K562 (cell line): Measurements from ENCODE around the gene BSCL2. TPM values are rescaled to one million over a fixed set of nuclear protein-coding genes. Genes with fewer than 3 reads are reported as not detected.

Experiments used
- ARID2 ChIP-seq: fragments of 450-650 bp; IDR thresholded peaks from 2 replicates; pipeline ENCODE4 v1.6.1; 2017; ENCODE audit warnings: antibody characterized with exemption, mild to moderate bottlenecking
- DEAF1 ChIP-seq: fragments of 450-650 bp; formaldehyde crosslinking; IDR thresholded peaks from 2 replicates; pipeline ENCODE4 v1.4.0; 2020; ENCODE audit warnings: mild to moderate bottlenecking, moderate library complexity
- ETV5 ChIP-seq: sonication (generic); formaldehyde crosslinking; IDR thresholded peaks from 2 replicates; pipeline ENCODE4 v1.4.0; 2020; ENCODE audit warnings: low read depth, mild to moderate bottlenecking, missing genetic modification reagents
- GABPB1 ChIP-seq: sonication (generic); formaldehyde crosslinking; IDR thresholded peaks from 2 replicates; pipeline ENCODE4 v1.8.0; 2022; ENCODE audit warnings: mild to moderate bottlenecking, missing genetic modification reagents
- GATA2 ChIP-seq: sonication (generic); formaldehyde crosslinking; IDR thresholded peaks from 2 replicates; pipeline ENCODE4 v1.4.0; 2020; ENCODE audit warnings: mild to moderate bottlenecking, missing genetic modification reagents
- MCM7 ChIP-seq, 2 experiments: fragments of 450-650 bp; IDR thresholded peaks; 2 replicates each; pipeline ENCODE4 v1.6.1; 2016 to 2018
- NFE2L1 ChIP-seq: fragments of 450-650 bp; IDR thresholded peaks from 2 replicates; pipeline ENCODE4 v1.6.1; 2016; ENCODE audit warnings: missing genetic modification characterization, low read depth, mild to moderate bottlenecking, missing compliant biosample characterization, moderate library complexity, borderline replicate concordance
- PBX2 ChIP-seq, 2 experiments: IDR thresholded peaks in 1 of 2; conservative IDR thresholded peaks in 1 of 2; 2 replicates each; pipeline ENCODE4 v1.6.1; 2016; ENCODE audit warnings: low read depth in 2 of 2, mild to moderate bottlenecking in 1 of 2, missing compliant biosample characterization in 1 of 2, missing genetic modification characterization in 1 of 2, moderate library complexity in 1 of 2
- PKNOX1 ChIP-seq: fragments of 450-650 bp; IDR thresholded peaks from 2 replicates; pipeline ENCODE4 v1.6.1; 2016
- POLR2A ChIP-seq: fragments of 450-650 bp; conservative IDR thresholded peaks from 2 replicates; pipeline ENCODE4 v1.6.1; 2016
- RBM15 ChIP-seq: fragments of 200-400 bp; formaldehyde crosslinking; IDR thresholded peaks from 2 replicates; pipeline ENCODE4 v1.6.1; 2018; ENCODE audit warnings: mild to moderate bottlenecking, low read length, moderate library complexity; ENCODE audit not compliant: insufficient read depth
- TCF3 ChIP-seq: sonication (generic); formaldehyde crosslinking; IDR thresholded peaks from 2 replicates; pipeline ENCODE4 v1.4.0; 2020; ENCODE audit warnings: mild to moderate bottlenecking, missing genetic modification reagents
- TFAP4 ChIP-seq: sonication (generic); formaldehyde crosslinking; IDR thresholded peaks from 2 replicates; pipeline ENCODE4 v1.8.0; 2022; ENCODE audit warnings: missing genetic modification reagents, mild to moderate bottlenecking, moderate library complexity, borderline replicate concordance
- ZNF583 ChIP-seq: fragments of 250-450 bp; sonication (Bioruptor Pico); IDR thresholded peaks from 2 replicates; pipeline ENCODE4 v1.4.0; 2020
- ZNF609 ChIP-seq: sonication (generic); formaldehyde crosslinking; IDR thresholded peaks from 2 replicates; pipeline ENCODE4 v1.8.1; 2023; ENCODE audit warnings: missing genetic modification reagents, mild to moderate bottlenecking, borderline replicate concordance
- polyA plus RNA-seq, 8 experiments: library from polyadenylated mRNA; depleted of rRNA in 4 of 8; stranded (reverse) in 5 of 8; unstranded in 3 of 8; fragments of >200 nt; fragmentation: Nextera tagmentation in 2 of 8; fragmentation: Illumina TruSeq in 1 of 8; extraction: Ambion mirVana in 2 of 8; extraction: Trizol in 1 of 8; gene quantifications; 2 replicates each; pipeline versions ENCODE4 v1.2.1 to v1.2.3, GENCODE V29; 2011 to 2014; ENCODE audit warnings: inconsistent platforms in 1 of 8, missing spikeins in 1 of 8
- total RNA-seq, 7 experiments: library from RNA; depleted of rRNA in 6 of 7; stranded (reverse); fragments of >200 nt in 6 of 7; fragmentation: Illumina TruSeq in 2 of 7; extraction: Trizol in 2 of 7; gene quantifications; 2 replicates each; pipeline versions ENCODE4 v1.2.1 to v1.2.3, GENCODE V29; 2011 to 2021; ENCODE audit warnings: low replicate concordance in 1 of 7

Gene BSCL2
- total and polyA plus RNA-seq, 9 of the 15 experiments (the other 6 are each of a cell fraction or from before 2014, with no cell fraction given): 18.9 to 51.7 (median 35.2) TPM

- TF ChIP-seq ZNF609 (CRISPR knock-in tag) (0 out of 2 replicates have a peak, but pooled peaks have one; percentile 44), ARID2 (no peak), PBX2 (CRISPR knock-in tag; IDR thresholded peaks at IDR 0.05; ENCODE audit: low read depth) (no peak), PBX2 (tag; conservative IDR thresholded peaks at IDR 0.05; ENCODE audit: low read depth) (no peak), MCM7 (IDR thresholded peaks at IDR 0.05) (no peak), TFAP4 (peak; percentile 98), NFE2L1 (tag) (no peak), GATA2 (CRISPR knock-in tag) (peak; percentile 80), POLR2A (peak; percentile 79), TCF3 (CRISPR knock-in tag) (no peak), GABPB1 (peak; percentile 89), ETV5 (CRISPR knock-in tag) (peak; percentile 40; the same call in 1 of the 2 replicates), PKNOX1 (peak; percentile 27; the same call in 1 of the 2 replicates), DEAF1 (CRISPR knock-in tag) (peak; percentile 30; the same call in 1 of the 2 replicates), ZNF583 (CRISPR knock-in tag) (no peak), RBM15 (no peak)
Measured at GRCh38 chr11:62705880-62706849, 1.1 kb downstream of the BSCL2 start (continued).
